A549 (cell line): Measurements from ENCODE around the gene RIPPLY3.

Experiments
- CHD4 ChIP-seq: fragments of 200-600 bp; sonication (generic); IDR thresholded peaks from 2 replicates; pipeline ENCODE4 v1.6.1; 2016; ENCODE audit warnings: antibody characterized with exemption, mild to moderate bottlenecking, borderline replicate concordance
- POLR2AphosphoS2 ChIP-seq: conservative IDR thresholded peaks from 2 replicates; pipeline ENCODE4 v1.6.1; 2012; ENCODE audit warnings: low read length, improper control_type of control experiment, inconsistent platforms
- ZFP36 ChIP-seq: fragments of 450-650 bp; IDR thresholded peaks from 2 replicates; pipeline ENCODE4 v1.6.1; 2014; ENCODE audit warnings: borderline replicate concordance; ENCODE audit not compliant: partially characterized antibody
- TF ChIP-seq, protein P1 (sequence below): fragments of >200 bp; sonication (Bioruptor Twin); formaldehyde crosslinking; IDR thresholded peaks from 3 replicates; pipeline ENCODE4 v1.5.1; 2016

DNA sequence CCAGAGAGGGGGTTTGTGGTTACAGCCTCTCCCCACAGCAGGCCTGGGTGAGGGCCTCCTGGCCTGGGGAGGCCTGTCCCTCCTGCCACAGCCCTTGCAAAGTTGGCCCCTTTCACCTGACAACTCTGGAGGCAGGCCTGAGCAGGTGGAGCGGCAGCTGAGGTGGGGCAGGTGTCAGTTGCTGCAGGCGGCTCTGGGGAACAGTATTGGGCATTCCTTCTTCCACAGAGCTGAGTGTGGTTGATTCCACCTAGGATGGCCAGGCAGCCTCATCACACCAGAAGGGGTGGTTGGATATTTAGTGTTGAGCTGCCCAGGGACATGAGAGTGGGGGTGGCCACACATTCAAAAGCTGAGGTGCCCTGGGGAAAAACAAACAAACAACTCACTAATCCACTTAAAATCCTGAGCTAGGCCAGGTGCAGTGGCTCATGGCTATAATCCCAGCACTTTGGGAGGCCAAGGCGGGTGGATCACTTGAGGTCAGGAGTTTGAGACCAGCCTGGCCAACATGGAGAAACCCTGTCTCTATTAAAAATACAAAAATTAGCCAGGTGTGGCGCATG lies 35.3 kb downstream of the RIPPLY3 start:
- TF ChIP-seq ZFP36 (no peak), CHD4 (no peak), POLR2AphosphoS2 (no peak)
- TF ChIP-seq, protein P1, sequence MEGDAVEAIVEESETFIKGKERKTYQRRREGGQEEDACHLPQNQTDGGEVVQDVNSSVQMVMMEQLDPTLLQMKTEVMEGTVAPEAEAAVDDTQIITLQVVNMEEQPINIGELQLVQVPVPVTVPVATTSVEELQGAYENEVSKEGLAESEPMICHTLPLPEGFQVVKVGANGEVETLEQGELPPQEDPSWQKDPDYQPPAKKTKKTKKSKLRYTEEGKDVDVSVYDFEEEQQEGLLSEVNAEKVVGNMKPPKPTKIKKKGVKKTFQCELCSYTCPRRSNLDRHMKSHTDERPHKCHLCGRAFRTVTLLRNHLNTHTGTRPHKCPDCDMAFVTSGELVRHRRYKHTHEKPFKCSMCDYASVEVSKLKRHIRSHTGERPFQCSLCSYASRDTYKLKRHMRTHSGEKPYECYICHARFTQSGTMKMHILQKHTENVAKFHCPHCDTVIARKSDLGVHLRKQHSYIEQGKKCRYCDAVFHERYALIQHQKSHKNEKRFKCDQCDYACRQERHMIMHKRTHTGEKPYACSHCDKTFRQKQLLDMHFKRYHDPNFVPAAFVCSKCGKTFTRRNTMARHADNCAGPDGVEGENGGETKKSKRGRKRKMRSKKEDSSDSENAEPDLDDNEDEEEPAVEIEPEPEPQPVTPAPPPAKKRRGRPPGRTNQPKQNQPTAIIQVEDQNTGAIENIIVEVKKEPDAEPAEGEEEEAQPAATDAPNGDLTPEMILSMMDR = no peak
